Kidney (tissue), 14 donors: Measurements from ENCODE around the gene TNPO2. TPM values are rescaled to one million over a fixed set of nuclear protein-coding genes. Genes with fewer than 3 reads are reported as not detected.

ENCODE experiments used
- DNase-seq, 5 donors: peaks; one replicate each; pipeline ENCODE4 v3.0.0-alpha.2; 2013 to 2020
- FAIRE-seq: peaks from 2 replicates; lab custom pipeline; 2012; peaks lifted over from hg19 to GRCh38; lab: Jason Lieb, UNC
- H3K27ac ChIP-seq, 2 donors: one replicate each; pipeline ENCODE4 v1.7.0; 2013; ENCODE audit warnings: low read depth in 2 of 2, low read length in 2 of 2, inconsistent platforms in 1 of 2
- H3K27me3 ChIP-seq: one replicate; pipeline ENCODE4 v1.7.1; 2013; ENCODE audit warnings: low read length, inconsistent platforms; ENCODE audit not compliant: control insufficient read depth, insufficient read depth
- H3K36me3 ChIP-seq, 3 donors: one replicate each; pipeline versions ENCODE4 v1.7.0 to v1.7.1; 2013; ENCODE audit warnings: low read length in 3 of 3, control low read depth in 1 of 3, inconsistent platforms in 1 of 3; ENCODE audit not compliant: insufficient read depth in 3 of 3, control insufficient read depth in 2 of 3
- H3K4me1 ChIP-seq, 3 donors: one replicate each; pipeline versions ENCODE4 v1.7.0 to v1.7.1; 2013; ENCODE audit warnings: low read length in 3 of 3, inconsistent platforms in 1 of 3, low read depth in 1 of 3; ENCODE audit not compliant: control insufficient read depth in 2 of 3, insufficient read depth in 2 of 3
- H3K4me3 ChIP-seq, 3 donors: one replicate each; pipeline versions ENCODE4 v1.7.0 to v1.8.1; 2013; ENCODE audit warnings: low read length in 3 of 3, control low read depth in 1 of 3, inconsistent platforms in 1 of 3
- H3K9ac ChIP-seq, 3 donors: one replicate each; pipeline versions ENCODE4 v1.7.0 to v1.7.1; 2013; ENCODE audit warnings: low read length in 3 of 3, control low read depth in 1 of 3, inconsistent platforms in 1 of 3
- H3K9me3 ChIP-seq, 3 donors: one replicate each; pipeline versions ENCODE4 v1.7.0 to v1.7.1; 2013; ENCODE audit warnings: low read length in 3 of 3, control low read depth in 1 of 3, inconsistent platforms in 1 of 3; ENCODE audit not compliant: control insufficient read depth in 2 of 3, insufficient read depth in 1 of 3
- CTCF ChIP-seq: IDR thresholded peaks from 3 replicates; pipeline ENCODE4 v1.5.1; 2012; ENCODE audit warnings: mild to moderate bottlenecking, moderate library complexity, borderline replicate concordance; ENCODE audit not compliant: insufficient read depth; ENCODE audit errors: extremely low read depth
- intact Hi-C: fragments of 100-400 bp; cut with DNase I; formaldehyde crosslinking; loops from one replicate; pipeline ENCODE4 v1.11.1; 2022
- polyA plus RNA-seq: library from polyadenylated mRNA; stranded (reverse); fragments of 350-450 nt; fragmentation: Illumina TruSeq; extraction: RNeasy Lipid Tissue Mini Kit (QIAGEN cat#74804); gene quantifications from one replicate; pipeline ENCODE4 v1.2.3, GENCODE V29; 2014; ENCODE audit warnings: low read depth, low replicate concordance; ENCODE audit not compliant: insufficient read depth
- total RNA-seq: library from RNA; stranded (reverse); fragmentation: NEBNext Ultra II Directional; extraction: Animal tissue kit (Norgen Biotek cat#: 25700); gene quantifications from one replicate; pipeline ENCODE4 v1.2.1, GENCODE V29; 2021
- donor health status: control.
- donor health status: control.
- donor health status: control.
- donor health status: control.
- donor health status: control.
- donor health status: DM: yes; HTN: yes; CAD: no.
- donor health status: Normal renal cell carcinoma (clear cell type).

The TNPO2 gene
- total and polyA plus RNA-seq, 2 donors from 2014 or later, result 20.5 to 62.7 TPM

GRCh38 chr19:12757544-12758274 lies 34.0 kb upstream of the TNPO2 start:
- Histone ChIP-seq H3K27me3 (no peaks in the 10 kb centered on the region), H3K27ac (no peak overlapping the region), H3K4me1 (peaks cover 0 to 2% (median 0%) of the 10 kb centered on the region in 3 donors), H3K4me3 (peak overlapping the region in 2 of 3 donors; percentile 33 to 39), H3K36me3 (peaks cover 0 to 3% (median 0%) of the 10 kb centered on the region in 3 donors), H3K9me3 (no peaks in the 10 kb centered on the region), H3K9ac (peak overlapping the region in 2 of 3 donors; percentile 7 to 16)
- FAIRE-seq, result no peak
- DNase-seq, result peak; percentile 78 to 89 (median 87)
- peak; percentile 75 for TF ChIP-seq CTCF
- intact Hi-C loops, result no loop called here

- Histone ChIP-seq H3K9ac (no peak overlapping the region), H3K27ac (no peak overlapping the region), H3K4me3 (no peak overlapping the region), H3K36me3 (no peaks in the 10 kb centered on the region), H3K9me3 (no peaks in the 10 kb centered on the region), H3K27me3 (no peaks in the 10 kb centered on the region), H3K4me1 (peaks cover 0 to 2% (median 0%) of the 10 kb centered on the region in 3 donors)
- TF ChIP-seq CTCF, result no peak
- intact Hi-C loops, result no loop called here
- DNase-seq, result no peak
- no peak for FAIRE-seq
These were observed 32.6 kb upstream of the TNPO2 start for GRCh38 chr19:12756150-12756883.

DNA sequence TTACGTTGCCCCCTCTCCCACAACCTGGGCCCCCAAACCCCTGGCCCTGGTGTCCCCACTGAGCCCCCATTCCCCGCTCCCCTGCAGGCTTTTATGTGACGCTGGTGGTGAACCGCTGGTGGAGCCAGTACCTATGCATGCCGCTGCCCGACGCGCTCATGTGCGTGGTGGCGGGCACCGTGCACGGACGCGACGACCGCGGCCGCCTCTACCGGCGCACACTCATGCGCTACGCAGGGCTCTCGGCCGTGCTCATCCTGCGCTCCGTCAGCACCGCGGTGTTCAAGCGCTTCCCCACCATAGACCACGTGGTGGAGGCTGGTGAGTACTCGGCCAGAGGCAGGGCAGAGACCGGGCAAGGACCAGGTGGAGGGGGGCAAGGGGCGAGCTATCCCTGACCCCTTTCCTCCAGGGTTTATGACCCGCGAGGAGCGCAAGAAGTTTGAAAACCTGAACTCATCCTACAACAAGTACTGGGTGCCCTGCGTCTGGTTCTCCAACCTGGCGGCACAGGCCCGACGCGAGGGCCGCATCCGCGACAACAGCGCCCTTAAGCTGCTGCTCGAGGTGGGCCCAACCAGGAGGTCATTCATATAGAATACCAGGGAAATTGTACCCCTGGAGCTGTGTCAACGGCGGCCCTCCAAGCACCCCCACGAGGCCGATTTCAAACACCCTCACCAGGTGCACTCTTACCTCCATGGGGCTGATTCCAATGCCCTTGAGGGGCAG lies 30.9 kb upstream of the TNPO2 start:
- no peak for DNase-seq

More for the DNA sequence above, 30.9 kb upstream of the TNPO2 start:
- Histone ChIP-seq H3K27me3 (no peaks in the 10 kb centered on the region), H3K9ac (no peak overlapping the region), H3K4me1 (peaks cover 0 to 2% (median 0%) of the 10 kb centered on the region in 3 donors), H3K36me3 (no peaks in the 10 kb centered on the region), H3K4me3 (no peak overlapping the region), H3K27ac (no peak overlapping the region), H3K9me3 (no peaks in the 10 kb centered on the region)
- intact Hi-C loops, result no loop called here
- TF ChIP-seq CTCF, result no peak
- no peak for FAIRE-seq
